Neural progenitor cell (in vitro differentiated cells): Measurements from ENCODE around the gene ETHE1. TPM values are rescaled to one million over a fixed set of nuclear protein-coding genes. Genes with fewer than 3 reads are reported as not detected.

Experiments
- DNase-seq: peaks from one replicate; pipeline ENCODE4 v3.0.0-alpha.2; 2016; ENCODE audit warnings: low spot score
- H2AFZ ChIP-seq: fragments of 200-600 bp; sonication (generic); replicated peaks from 2 replicates; pipeline ENCODE4 v1.6.1; 2016; ENCODE audit warnings: antibody characterized with exemption
- H3F3A ChIP-seq: fragments of 200-600 bp; sonication (generic); 2 replicates; pipeline ENCODE4 v1.6.1; 2016; ENCODE audit warnings: antibody characterized with exemption, low read depth
- H3K27ac ChIP-seq: fragments of 200-600 bp; sonication (generic); 2 replicates; pipeline ENCODE4 v1.5.1; 2016; ENCODE audit warnings: mild to moderate bottlenecking
- H3K27me3 ChIP-seq: fragments of 200-600 bp; sonication (generic); 2 replicates; pipeline ENCODE4 v1.6.1; 2016; ENCODE audit warnings: mild to moderate bottlenecking, moderate library complexity
- H3K36me3 ChIP-seq: fragments of 200-600 bp; sonication (generic); 2 replicates; pipeline ENCODE4 v1.5.1; 2016
- H3K4me1 ChIP-seq: fragments of 200-600 bp; sonication (generic); 2 replicates; pipeline ENCODE4 v1.6.1; 2016; ENCODE audit warnings: mixed run types
- H3K4me2 ChIP-seq: fragments of 200-600 bp; sonication (generic); 2 replicates; pipeline ENCODE4 v1.6.1; 2016
- H3K4me3 ChIP-seq: fragments of 200-600 bp; sonication (generic); 2 replicates; pipeline ENCODE4 v1.5.1; 2016
- H3K79me2 ChIP-seq: fragments of 200-600 bp; sonication (generic); 2 replicates; pipeline ENCODE4 v1.6.1; 2016; ENCODE audit warnings: low read depth
- H3K9ac ChIP-seq: fragments of 200-600 bp; sonication (generic); 2 replicates; pipeline ENCODE4 v1.6.1; 2016
- H3K9me3 ChIP-seq: fragments of 200-600 bp; sonication (generic); 2 replicates; pipeline ENCODE4 v1.5.1; 2016; ENCODE audit warnings: low read depth
- H4K20me1 ChIP-seq: fragments of 200-600 bp; sonication (generic); 2 replicates; pipeline ENCODE4 v1.6.1; 2016; ENCODE audit warnings: low read depth
- H3K27ac Mint-ChIP-seq: 3 replicates; pipeline ENCODE4 v1.8.0; 2021; ENCODE audit warnings: mixed read lengths
- H3K27me3 Mint-ChIP-seq: 2 replicates; pipeline ENCODE4 v1.8.0; 2022; ENCODE audit warnings: low read depth, mild to moderate bottlenecking, inconsistent platforms, moderate library complexity, mixed read lengths; ENCODE audit not compliant: insufficient read depth
- H3K36me3 Mint-ChIP-seq: 3 replicates; pipeline ENCODE4 v1.8.0; 2021; ENCODE audit warnings: mixed read lengths
- H3K4me1 Mint-ChIP-seq: 3 replicates; pipeline ENCODE4 v1.8.0; 2021; ENCODE audit warnings: mixed read lengths
- H3K4me3 Mint-ChIP-seq: 3 replicates; pipeline ENCODE4 v1.8.0; 2021; ENCODE audit warnings: mild to moderate bottlenecking, moderate library complexity, mixed read lengths
- H3K9me3 Mint-ChIP-seq: 3 replicates; pipeline ENCODE4 v1.8.0; 2020; ENCODE audit warnings: mixed read lengths
- EZH2 ChIP-seq: fragments of 200-600 bp; sonication (generic); IDR thresholded peaks from 2 replicates; pipeline ENCODE4 v1.6.1; 2017; ENCODE audit warnings: antibody characterized with exemption, mild to moderate bottlenecking, moderate library complexity
- EZH2phosphoT487 ChIP-seq: fragments of 200-600 bp; sonication (generic); IDR thresholded peaks from 2 replicates; pipeline ENCODE4 v1.6.1; 2017; ENCODE audit warnings: antibody characterized with exemption
- total RNA-seq: library from RNA; depleted of rRNA; stranded (reverse); fragments of >200 nt; gene quantifications from 2 replicates; pipeline ENCODE4 v1.2.3, GENCODE V29; 2015; ENCODE audit warnings: low replicate concordance
- TF ChIP-seq, protein P1 (sequence below): fragments of 200-600 bp; sonication (generic); IDR thresholded peaks from 2 replicates; pipeline ENCODE4 v1.5.1; 2017; ENCODE audit warnings: antibody characterized with exemption, mild to moderate bottlenecking

Gene ETHE1
- total RNA-seq, 1 donor from 2014 or later: 13.6 TPM

DNA sequence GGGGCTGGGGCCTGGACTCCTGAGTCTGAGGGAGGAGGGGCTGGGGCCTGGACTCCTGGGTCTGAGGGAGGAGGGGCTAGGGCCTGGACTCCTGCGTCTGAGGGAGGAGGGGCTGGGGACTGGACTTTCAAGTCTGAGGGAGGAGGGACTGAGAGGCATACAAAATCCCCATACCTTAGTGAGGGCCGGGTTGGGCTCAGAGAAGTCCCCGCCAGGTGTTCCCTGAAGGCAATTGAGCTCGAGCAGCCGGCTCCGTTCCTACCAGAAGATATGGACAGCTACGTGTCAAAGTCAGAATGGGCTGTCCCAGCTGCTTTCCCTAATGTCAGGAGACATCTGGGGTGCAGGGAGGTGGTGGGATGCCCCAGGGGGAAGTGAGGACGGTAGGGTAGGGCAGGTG is 31.9 kb downstream of the ETHE1 start:
- H3K27ac Mint-ChIP-seq: no peak overlapping the region
- H3K4me3 Mint-ChIP-seq: no peak overlapping the region
- Histone ChIP-seq H3F3A (no peaks in the 10 kb centered on the region), H3K79me2 (no peaks in the 10 kb centered on the region), H3K9ac (no peak overlapping the region), H3K36me3 (no peaks in the 10 kb centered on the region), H4K20me1 (no peaks in the 10 kb centered on the region), H3K9me3 (no peaks in the 10 kb centered on the region), H3K4me3 (no peak overlapping the region), H2AFZ (no peak overlapping the region), H3K27me3 (no peaks in the 10 kb centered on the region), H3K27ac (no peak overlapping the region), H3K4me1 (no peaks in the 10 kb centered on the region), H3K4me2 (no peak overlapping the region)
- H3K27me3 Mint-ChIP-seq: peaks cover 5% of the 10 kb centered on the region
- H3K9me3 Mint-ChIP-seq: no peaks in the 10 kb centered on the region
- no peak for DNase-seq
- peaks cover 2% of the 10 kb centered on the region for H3K36me3 Mint-ChIP-seq
- TF ChIP-seq EZH2 (no peak), EZH2phosphoT487 (no peak)
- TF ChIP-seq, protein P1, sequence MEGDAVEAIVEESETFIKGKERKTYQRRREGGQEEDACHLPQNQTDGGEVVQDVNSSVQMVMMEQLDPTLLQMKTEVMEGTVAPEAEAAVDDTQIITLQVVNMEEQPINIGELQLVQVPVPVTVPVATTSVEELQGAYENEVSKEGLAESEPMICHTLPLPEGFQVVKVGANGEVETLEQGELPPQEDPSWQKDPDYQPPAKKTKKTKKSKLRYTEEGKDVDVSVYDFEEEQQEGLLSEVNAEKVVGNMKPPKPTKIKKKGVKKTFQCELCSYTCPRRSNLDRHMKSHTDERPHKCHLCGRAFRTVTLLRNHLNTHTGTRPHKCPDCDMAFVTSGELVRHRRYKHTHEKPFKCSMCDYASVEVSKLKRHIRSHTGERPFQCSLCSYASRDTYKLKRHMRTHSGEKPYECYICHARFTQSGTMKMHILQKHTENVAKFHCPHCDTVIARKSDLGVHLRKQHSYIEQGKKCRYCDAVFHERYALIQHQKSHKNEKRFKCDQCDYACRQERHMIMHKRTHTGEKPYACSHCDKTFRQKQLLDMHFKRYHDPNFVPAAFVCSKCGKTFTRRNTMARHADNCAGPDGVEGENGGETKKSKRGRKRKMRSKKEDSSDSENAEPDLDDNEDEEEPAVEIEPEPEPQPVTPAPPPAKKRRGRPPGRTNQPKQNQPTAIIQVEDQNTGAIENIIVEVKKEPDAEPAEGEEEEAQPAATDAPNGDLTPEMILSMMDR: no peak
- H3K4me1 Mint-ChIP-seq: no peaks in the 10 kb centered on the region

- no peaks in the 10 kb centered on the region for H3K79me2 ChIP-seq
- no peak overlapping the region for H3K27ac ChIP-seq
- H3F3A ChIP-seq: no peaks in the 10 kb centered on the region
- H4K20me1 ChIP-seq: no peaks in the 10 kb centered on the region
- H3K27me3 ChIP-seq: no peaks in the 10 kb centered on the region
- DNase-seq: no peak
- H3K4me1 ChIP-seq: no peaks in the 10 kb centered on the region
- Mint-ChIP-seq H3K4me3 (no peak overlapping the region), H3K4me1 (no peaks in the 10 kb centered on the region), H3K36me3 (no peaks in the 10 kb centered on the region), H3K27me3 (peaks cover 2% of the 10 kb centered on the region), H3K9me3 (no peaks in the 10 kb centered on the region), H3K27ac (no peak overlapping the region)
- no peak overlapping the region for H3K9ac ChIP-seq
- H3K4me3 ChIP-seq: no peak overlapping the region
- no peak for TF ChIP-seq EZH2
- no peak for TF ChIP-seq EZH2phosphoT487
- TF ChIP-seq, protein P1: no peak
- no peaks in the 10 kb centered on the region for H3K9me3 ChIP-seq
- no peak overlapping the region for H2AFZ ChIP-seq
- H3K36me3 ChIP-seq: no peaks in the 10 kb centered on the region
- H3K4me2 ChIP-seq: no peak overlapping the region
Observed at GRCh38 chr19:43490759-43491158, 36.2 kb downstream of the ETHE1 start.

DNA sequence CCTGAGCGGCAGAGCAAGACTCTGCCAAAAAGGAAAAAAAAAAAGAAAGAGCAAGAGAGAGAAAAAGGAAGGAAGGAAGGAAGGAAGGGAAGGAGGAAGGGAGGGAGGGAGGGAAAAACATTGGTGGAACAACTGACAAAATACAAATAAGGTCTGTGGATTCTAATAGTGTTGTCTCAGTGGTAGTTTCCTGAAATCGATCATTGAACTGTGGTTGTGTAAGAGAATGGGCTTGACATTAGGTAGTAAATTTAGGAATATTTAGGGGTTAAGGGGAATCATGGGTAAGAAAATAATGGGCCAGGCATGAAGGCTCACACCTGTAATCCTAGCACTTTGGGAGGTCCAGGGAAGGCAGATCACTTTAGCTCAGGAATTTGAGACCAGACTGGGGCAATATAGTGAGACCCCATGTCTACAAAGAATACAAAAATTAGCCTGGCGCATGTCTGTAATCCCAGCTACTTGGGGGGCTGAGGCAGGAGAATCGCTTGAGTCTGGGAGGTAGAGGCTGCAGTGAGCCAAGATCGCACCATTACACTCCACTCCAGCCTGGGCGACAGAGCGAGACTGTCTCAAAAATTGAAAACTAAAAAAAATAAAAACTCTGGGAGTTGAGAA is 36.9 kb downstream of the ETHE1 start:
- Histone ChIP-seq H2AFZ (no peak overlapping the region), H3K27ac (no peak overlapping the region), H3K9me3 (no peaks in the 10 kb centered on the region), H3K79me2 (no peaks in the 10 kb centered on the region), H3K4me3 (no peak overlapping the region), H3F3A (no peaks in the 10 kb centered on the region), H3K36me3 (no peaks in the 10 kb centered on the region), H3K9ac (no peak overlapping the region), H4K20me1 (no peaks in the 10 kb centered on the region), H3K4me1 (no peaks in the 10 kb centered on the region), H3K27me3 (no peaks in the 10 kb centered on the region), H3K4me2 (no peak overlapping the region)
- Mint-ChIP-seq H3K9me3 (no peaks in the 10 kb centered on the region), H3K27me3 (no peaks in the 10 kb centered on the region), H3K4me3 (no peak overlapping the region), H3K36me3 (no peaks in the 10 kb centered on the region), H3K27ac (no peak overlapping the region), H3K4me1 (no peaks in the 10 kb centered on the region)
- TF ChIP-seq EZH2: no peak
- TF ChIP-seq, protein P1: no peak
- no peak for TF ChIP-seq EZH2phosphoT487
- no peak for DNase-seq
